Measurements from ENCODE around the gene CTF1.
A peak's percentile ranks its signal among the peaks of the same experiment; 100 is the strongest.

The CTF1 gene

GRCh38 chr16:30946671-30947540 is 50.5 kb downstream of the CTF1 start:
- H3K4me3 ChIP-seq (replicated peaks; ENCODE audit: low read depth, low read length), result no peak overlapping the region
- no peak for TF ChIP-seq CTCF (IDR thresholded peaks at IDR 0.05; ENCODE audit: low read length, missing control alignments)
- DNase-seq (ENCODE audit: low read depth), result no peak

GRCh38 chr16:30947541-30947858 is 51.1 kb downstream of the CTF1 start:
- DNase-seq (ENCODE audit: low read depth), result no peak
- no peak overlapping the region for H3K4me3 ChIP-seq (replicated peaks; ENCODE audit: low read depth, low read length)
- no peak for TF ChIP-seq CTCF (IDR thresholded peaks at IDR 0.05; ENCODE audit: low read length, missing control alignments)

GRCh38 chr16:30947859-30948666 is 51.6 kb downstream of the CTF1 start:
- H3K4me3 ChIP-seq (replicated peaks; ENCODE audit: low read depth, low read length), result peak overlapping the region; percentile 66
- no peak for TF ChIP-seq CTCF (IDR thresholded peaks at IDR 0.05; ENCODE audit: low read length, missing control alignments)
- peak; percentile 99 for DNase-seq (ENCODE audit: low read depth)

GRCh38 chr16:30948667-30949649 is 52.5 kb downstream of the CTF1 start, which contains the start of gene ORAI3:
ORAI3 (plus strand) TSS chr16:30949068; CDS start chr16:30949290, 222 bp downstream.
- TF ChIP-seq CTCF (IDR thresholded peaks at IDR 0.05; ENCODE audit: low read length, missing control alignments), result no peak
- DNase-seq (ENCODE audit: low read depth), result peak; percentile 66
- peak within 1 kb of the TSS; percentile 66 for H3K4me3 ChIP-seq (replicated peaks; ENCODE audit: low read depth, low read length)

- peak overlapping the region; percentile 66 for H3K4me3 ChIP-seq (replicated peaks; ENCODE audit: low read depth, low read length)
- no peak for TF ChIP-seq CTCF (IDR thresholded peaks at IDR 0.05; ENCODE audit: low read length, missing control alignments)
- DNase-seq (ENCODE audit: low read depth), result peak; percentile 80
These were observed 53.5 kb downstream of the CTF1 start for GRCh38 chr16:30949650-30950515.
